Dendritic cell treated with granulocyte-macrophage colony-stimulating factor and Interleukin-4, amounts not matched to agents 40 ng/mL and 50 ng/mL, for 4 days (primary cell): ENCODE data around the gene OR51B6.

ENCODE experiments used
- H3K27ac Mint-ChIP-seq: one replicate; pipeline ENCODE4 v1.8.0; 2022; ENCODE audit warnings: mild to moderate bottlenecking, mixed read lengths
- H3K27me3 Mint-ChIP-seq: one replicate; pipeline ENCODE4 v1.8.0; 2022; ENCODE audit warnings: mild to moderate bottlenecking, mixed read lengths
- H3K36me3 Mint-ChIP-seq: one replicate; pipeline ENCODE4 v1.8.0; 2022; ENCODE audit warnings: low read depth, mixed read lengths
- H3K4me1 Mint-ChIP-seq: one replicate; pipeline ENCODE4 v1.8.0; 2022; ENCODE audit warnings: low read depth, mixed read lengths
- H3K4me3 Mint-ChIP-seq: one replicate; pipeline ENCODE4 v1.8.0; 2022; ENCODE audit warnings: mild to moderate bottlenecking, moderate library complexity, mixed read lengths
- H3K9me3 Mint-ChIP-seq: one replicate; pipeline ENCODE4 v1.8.0; 2022; ENCODE audit warnings: mixed read lengths
- intact Hi-C: fragments of 100-400 bp; cut with micrococcal nuclease; formaldehyde crosslinking; loops from one replicate; pipeline ENCODE4 v1.15.0; 2022

The OR51B6 gene

DNA sequence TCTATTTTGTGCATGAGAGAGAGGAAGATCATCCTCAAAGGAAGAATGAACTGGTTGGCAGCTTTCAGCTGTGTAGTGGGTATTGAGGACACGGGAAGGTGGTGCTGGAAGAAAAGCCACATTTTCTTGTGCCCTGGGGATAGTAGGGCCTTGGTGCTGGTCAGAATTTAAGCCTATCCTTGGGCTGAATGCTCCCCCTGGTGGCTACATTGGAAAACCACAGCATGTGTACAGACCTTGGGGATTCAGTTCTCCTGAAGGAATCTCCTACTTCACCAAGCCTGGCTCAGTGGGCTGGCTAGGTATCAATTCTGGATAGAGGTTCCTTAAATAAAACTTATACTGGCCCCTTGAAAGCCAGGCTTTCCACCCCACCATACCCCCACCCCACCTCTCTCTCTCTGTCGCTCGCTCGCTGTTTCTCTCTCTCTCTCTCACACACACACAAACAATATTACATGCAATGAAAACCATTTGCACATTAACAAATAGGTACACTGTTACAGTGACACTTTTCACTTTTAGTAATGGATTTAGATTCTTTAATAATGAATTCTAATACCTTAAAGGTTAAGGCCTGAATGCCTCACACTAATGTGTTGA, 29.5 kb downstream of the OR51B6 start:
- Mint-ChIP-seq H3K9me3 (no peaks in the 10 kb centered on the region), H3K4me3 (no peak overlapping the region), H3K27me3 (no peaks in the 10 kb centered on the region), H3K36me3 (no peaks in the 10 kb centered on the region), H3K4me1 (no peaks in the 10 kb centered on the region), H3K27ac (no peak overlapping the region)
- intact Hi-C loops, result loop anchor here (1.0 kb wide), 2 partner anchors 177 to 257 kb away; no protein-coding TSS in a partner anchor

- no peaks in the 10 kb centered on the region for H3K9me3 Mint-ChIP-seq
- H3K36me3 Mint-ChIP-seq, result no peaks in the 10 kb centered on the region
- no peaks in the 10 kb centered on the region for H3K27me3 Mint-ChIP-seq
- H3K4me3 Mint-ChIP-seq, result no peak within 1 kb of the TSS
- intact Hi-C loops, result no loop called here
- no peak within 1 kb of the TSS for H3K27ac Mint-ChIP-seq
- H3K4me1 Mint-ChIP-seq, result no peaks in the 10 kb centered on the region
Measured at GRCh38 chr11:5383576-5383975, 32.3 kb downstream of the OR51B6 start, which contains the start of gene OR51M1. Gene OR51M1 (plus strand): TSS chr11:5383812. CDS start chr11:5389399, 5,587 bp downstream.

- Mint-ChIP-seq H3K9me3 (no peaks in the 10 kb centered on the region), H3K4me1 (no peaks in the 10 kb centered on the region), H3K27ac (no peak overlapping the region), H3K27me3 (no peaks in the 10 kb centered on the region), H3K4me3 (no peak overlapping the region), H3K36me3 (no peaks in the 10 kb centered on the region)
- intact Hi-C loops, result no loop called here
Measured at GRCh38 chr11:5384335-5384734, 33.0 kb downstream of the OR51B6 start.

- Mint-ChIP-seq H3K4me1 (no peaks in the 10 kb centered on the region), H3K36me3 (no peaks in the 10 kb centered on the region), H3K4me3 (no peak overlapping the region), H3K27me3 (no peaks in the 10 kb centered on the region), H3K9me3 (no peaks in the 10 kb centered on the region), H3K27ac (no peak overlapping the region)
- intact Hi-C loops, result no loop called here
Measured at GRCh38 chr11:5390210-5390609, 38.9 kb downstream of the OR51B6 start.

DNA sequence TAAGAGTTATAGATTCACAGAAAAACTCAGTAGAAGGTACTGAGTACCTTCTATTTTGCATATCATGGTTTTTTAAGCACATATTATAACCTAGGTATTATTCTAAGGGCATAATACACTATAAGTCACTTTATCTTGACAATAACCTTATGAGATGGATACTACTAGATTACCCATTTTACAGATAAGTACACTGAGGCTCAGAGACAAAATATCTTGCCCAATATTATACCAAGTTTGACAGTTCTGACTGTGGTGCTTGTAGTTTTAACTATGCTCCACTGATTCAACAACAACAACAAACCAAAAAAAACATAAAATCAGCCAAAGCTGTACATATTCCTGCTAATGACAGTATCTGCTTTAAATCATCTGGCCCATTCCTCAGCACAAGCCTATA, 42.8 kb downstream of the OR51B6 start:
- Mint-ChIP-seq H3K36me3 (no peaks in the 10 kb centered on the region), H3K27ac (no peak overlapping the region), H3K4me3 (no peak overlapping the region), H3K4me1 (no peaks in the 10 kb centered on the region), H3K27me3 (no peaks in the 10 kb centered on the region), H3K9me3 (no peaks in the 10 kb centered on the region)
- intact Hi-C loops, result no loop called here

- H3K9me3 Mint-ChIP-seq, result no peaks in the 10 kb centered on the region
- no peak overlapping the region for H3K27ac Mint-ChIP-seq
- intact Hi-C loops, result no loop called here
- H3K36me3 Mint-ChIP-seq, result no peaks in the 10 kb centered on the region
- H3K27me3 Mint-ChIP-seq, result no peaks in the 10 kb centered on the region
- H3K4me1 Mint-ChIP-seq, result no peaks in the 10 kb centered on the region
- H3K4me3 Mint-ChIP-seq, result no peak overlapping the region
Measured at GRCh38 chr11:5398936-5399335, 47.6 kb downstream of the OR51B6 start.
